GM19463 (cell line): ENCODE data around the gene TYW5.
"Not testable (repeated sequence)": the region's sequence is repeated elsewhere in the genome, so short reads cannot be mapped to it uniquely, and the experiment has no call there.

Experiments
- ATAC-seq: cut with Tn5 transposase; IDR thresholded peaks from one replicate; pipeline ENCODE4 v1.9.1; 2021; ENCODE audit warnings: mild to moderate bottlenecking, moderate library complexity; ENCODE audit not compliant: unreplicated experiment

The TYW5 gene

GRCh38 chr2:199923924-199924323 lies 31.4 kb downstream of the TYW5 start:
- no peak for ATAC-seq

- no peak for ATAC-seq
These were observed 32.4 kb downstream of the TYW5 start for GRCh38 chr2:199922856-199923255.

- ATAC-seq, result no peak
These were observed 38.3 kb downstream of the TYW5 start for GRCh38 chr2:199916980-199917379.

- no peak for ATAC-seq
These were observed 40.8 kb downstream of the TYW5 start for GRCh38 chr2:199914372-199914958.

GRCh38 chr2:199912553-199913114 lies 42.7 kb downstream of the TYW5 start:
- not testable (repeated sequence) for ATAC-seq

- no peak for ATAC-seq
These were observed 43.5 kb downstream of the TYW5 start for GRCh38 chr2:199911877-199912161.

- ATAC-seq, result peak; percentile 88
These were observed 44.0 kb downstream of the TYW5 start, which contains the start of gene C2orf69 for GRCh38 chr2:199911052-199911876. TSS of gene C2orf69 (plus strand) at chr2:199911293. CDS start at chr2:199911439, 146 bp downstream.

- no peak for ATAC-seq
These were observed 44.8 kb downstream of the TYW5 start for GRCh38 chr2:199910338-199911051.

- no peak for ATAC-seq
These were observed 48.1 kb downstream of the TYW5 start for GRCh38 chr2:199907008-199907714.

GRCh38 chr2:199903111-199903510 lies 52.2 kb downstream of the TYW5 start:
- no peak for ATAC-seq

- ATAC-seq, result no peak
These were observed 52.7 kb downstream of the TYW5 start for GRCh38 chr2:199902486-199903110.

- ATAC-seq, result no peak
These were observed 53.3 kb downstream of the TYW5 start for GRCh38 chr2:199901942-199902341.

- no peak for ATAC-seq
These were observed 58.7 kb downstream of the TYW5 start for GRCh38 chr2:199896617-199897016.

- no peak for ATAC-seq
These were observed 59.9 kb downstream of the TYW5 start for GRCh38 chr2:199895406-199895805.

- ATAC-seq, result no peak
These were observed 71.6 kb downstream of the TYW5 start for GRCh38 chr2:199883474-199884212.

GRCh38 chr2:199882667-199883066 lies 72.6 kb downstream of the TYW5 start:
- ATAC-seq, result no peak
